GM21390 (cell line): Measurements from ENCODE around the gene TMPRSS15.

Source experiments
- ATAC-seq: cut with Tn5 transposase; IDR thresholded peaks from one replicate; pipeline ENCODE4 v1.9.1; 2021; ENCODE audit not compliant: unreplicated experiment

The TMPRSS15 gene

GRCh38 chr21:18248171-18248570, 155.4 kb downstream of the TMPRSS15 start:
- ATAC-seq = no peak

- no peak for ATAC-seq
Observed at GRCh38 chr21:18245464-18245967, 158.1 kb downstream of the TMPRSS15 start.

- no peak for ATAC-seq
Observed at GRCh38 chr21:18244671-18245463, 158.7 kb downstream of the TMPRSS15 start, which contains the start of gene CHODL. Gene CHODL, plus strand, starts transcription at chr21:18244833. Its CDS starts 391 bp downstream, at chr21:18245224.

GRCh38 chr21:18235545-18235944, 168.0 kb downstream of the TMPRSS15 start:
- no peak for ATAC-seq

- ATAC-seq = no peak
Observed at GRCh38 chr21:18228060-18228739, 175.4 kb downstream of the TMPRSS15 start.

GRCh38 chr21:18222346-18222745, 181.2 kb downstream of the TMPRSS15 start:
- ATAC-seq = no peak

GRCh38 chr21:18220498-18220897, 183.1 kb downstream of the TMPRSS15 start:
- ATAC-seq = no peak
